ENCODE measurements around the gene HPGDS.
"Not testable (repeated sequence)": the region's sequence is repeated elsewhere in the genome, so short reads cannot be mapped to it uniquely, and the experiment has no call there.

HPGDS gene

GRCh38 chr4:94356444-94356843, 13.8 kb upstream of the HPGDS start:
- DNase-seq: no peak

- no peak for DNase-seq
Measured at GRCh38 chr4:94354474-94354896, 11.8 kb upstream of the HPGDS start.

GRCh38 chr4:94352996-94353395, 10.4 kb upstream of the HPGDS start:
- DNase-seq: no peak

GRCh38 chr4:94352163-94352562, 9.5 kb upstream of the HPGDS start:
- no peak for DNase-seq

GRCh38 chr4:94351319-94351718, 8.7 kb upstream of the HPGDS start:
- DNase-seq: no peak

GRCh38 chr4:94350095-94350494, 7.5 kb upstream of the HPGDS start:
- no peak for DNase-seq

GRCh38 chr4:94349193-94349592, 6.6 kb upstream of the HPGDS start:
- DNase-seq: no peak

GRCh38 chr4:94348666-94349065, 6.0 kb upstream of the HPGDS start:
- no peak for DNase-seq

- no peak for DNase-seq
Measured at GRCh38 chr4:94346541-94346940, 3.9 kb upstream of the HPGDS start.

- DNase-seq: no peak
Measured at GRCh38 chr4:94345969-94346368, 3.3 kb upstream of the HPGDS start.

GRCh38 chr4:94345266-94345665, 2.6 kb upstream of the HPGDS start:
- no peak for DNase-seq

GRCh38 chr4:94344457-94344856, 1.8 kb upstream of the HPGDS start:
- DNase-seq: no peak

- no peak for DNase-seq
Measured at GRCh38 chr4:94341481-94342370, 910 bp downstream of the HPGDS start.

- no peak for DNase-seq
Measured at GRCh38 chr4:94339779-94340178, 2.9 kb downstream of the HPGDS start.

GRCh38 chr4:94338681-94339351, 3.8 kb downstream of the HPGDS start:
- DNase-seq: no peak

- DNase-seq: not testable (repeated sequence)
Measured at GRCh38 chr4:94336791-94337190, 5.8 kb downstream of the HPGDS start.

- no peak for DNase-seq
Measured at GRCh38 chr4:94336303-94336702, 6.3 kb downstream of the HPGDS start.

- no peak for DNase-seq
Measured at GRCh38 chr4:94334962-94335361, 7.7 kb downstream of the HPGDS start.

GRCh38 chr4:94334476-94334875, 8.2 kb downstream of the HPGDS start:
- DNase-seq: no peak

GRCh38 chr4:94333866-94334265, 8.8 kb downstream of the HPGDS start:
- no peak for DNase-seq

GRCh38 chr4:94332983-94333590, 9.5 kb downstream of the HPGDS start:
- DNase-seq: no peak

- no peak for DNase-seq
Measured at GRCh38 chr4:94329933-94330332, 12.7 kb downstream of the HPGDS start.

- DNase-seq: no peak
Measured at GRCh38 chr4:94325835-94326234, 16.8 kb downstream of the HPGDS start.

- DNase-seq: not testable (repeated sequence)
Measured at GRCh38 chr4:94319927-94320326, 22.7 kb downstream of the HPGDS start.
